CD14-positive monocyte (primary cell): ENCODE results near the gene FKBP15. TPM values are rescaled to one million over a fixed set of nuclear protein-coding genes. Genes with fewer than 3 reads are reported as not detected.

Experiments used
- DNase-seq, 3 donors: peaks; one replicate each; pipeline ENCODE4 v3.0.0-alpha.2; 2011 to 2022
- H2AFZ ChIP-seq: 2 replicates; pipeline ENCODE4 v1.6.0; 2012; ENCODE audit warnings: mild to moderate bottlenecking, low read depth, low read length, inconsistent platforms; ENCODE audit not compliant: insufficient read depth, poor library complexity, severe bottlenecking
- H3K27ac ChIP-seq, 2 donors: 1 replicate in 1 of 2; 2 replicates in 1 of 2; pipeline ENCODE4 v1.5.1; 2012 to 2013; ENCODE audit warnings: low read length in 2 of 2, control low read depth in 1 of 2, inconsistent platforms in 1 of 2, low read depth in 1 of 2, mild to moderate bottlenecking in 1 of 2
- H3K27me3 ChIP-seq, 2 donors: one replicate each; pipeline versions ENCODE4 v1.6.0 to v1.6.1; 2011 to 2013; ENCODE audit warnings: low read length in 2 of 2; ENCODE audit not compliant: control insufficient read depth in 2 of 2, insufficient read depth in 2 of 2
- H3K36me3 ChIP-seq, 2 donors: replicated peaks in 1 of 2; 1 replicate in 1 of 2; 2 replicates in 1 of 2; pipeline versions ENCODE4 v1.5.1 to v1.6.1; 2012 to 2013; ENCODE audit warnings: low read length in 2 of 2, control low read depth in 1 of 2, inconsistent platforms in 1 of 2, mild to moderate bottlenecking in 1 of 2; ENCODE audit not compliant: insufficient read depth in 2 of 2, control insufficient read depth in 1 of 2
- H3K4me1 ChIP-seq, 2 donors: 1 replicate in 1 of 2; 2 replicates in 1 of 2; pipeline versions ENCODE4 v1.5.1 to v1.6.1; 2012 to 2013; ENCODE audit warnings: low read length in 2 of 2, control low read depth in 1 of 2, inconsistent platforms in 1 of 2, mild to moderate bottlenecking in 1 of 2, moderate library complexity in 1 of 2; ENCODE audit not compliant: insufficient read depth in 2 of 2, control insufficient read depth in 1 of 2
- H3K4me2 ChIP-seq: replicated peaks from 2 replicates; pipeline ENCODE3; 2012; ENCODE audit warnings: low read length, moderate library complexity, mild to moderate bottlenecking; ENCODE audit not compliant: poor library complexity, severe bottlenecking; ENCODE audit errors: extremely low read depth
- H3K4me3 ChIP-seq, 3 experiments: fragments of 200-600 bp in 1 of 3; sonication (generic) in 1 of 3; replicated peaks in 1 of 3; 1 replicate in 2 of 3; 2 replicates in 1 of 3; pipeline ENCODE4 v1.5.1; 2011 to 2013; ENCODE audit warnings: low read length in 3 of 3, mild to moderate bottlenecking in 3 of 3, control low read depth in 2 of 3, low read depth in 2 of 3, inconsistent platforms in 1 of 3, moderate library complexity in 1 of 3
- H3K79me2 ChIP-seq: 2 replicates; pipeline ENCODE4 v1.6.0; 2012; ENCODE audit warnings: mild to moderate bottlenecking, control low read depth, inconsistent platforms, low read length, moderate library complexity; ENCODE audit not compliant: insufficient read depth
- H3K9ac ChIP-seq: 2 replicates; pipeline ENCODE4 v1.6.0; 2017; ENCODE audit warnings: low read length, mild to moderate bottlenecking; ENCODE audit not compliant: insufficient read depth, poor library complexity, severe bottlenecking
- H3K9me3 ChIP-seq, 2 donors: replicated peaks in 1 of 2; 1 replicate in 1 of 2; 2 replicates in 1 of 2; pipeline versions ENCODE4 v1.5.1 to v1.6.1; 2012 to 2013; ENCODE audit warnings: low read length in 2 of 2, control low read depth in 1 of 2; ENCODE audit not compliant: control insufficient read depth in 1 of 2, insufficient read depth in 1 of 2
- H4K20me1 ChIP-seq: 2 replicates; pipeline ENCODE4 v1.6.0; 2012; ENCODE audit warnings: mild to moderate bottlenecking, low read length, control low read depth, moderate library complexity; ENCODE audit not compliant: insufficient read depth
- H3K27ac Mint-ChIP-seq, 7 donors: one replicate each; pipeline ENCODE4 v1.8.0; 2020; ENCODE audit warnings: mild to moderate bottlenecking in 7 of 7, mixed read lengths in 7 of 7, moderate library complexity in 6 of 7, inconsistent platforms in 2 of 7
- H3K27me3 Mint-ChIP-seq, 3 donors: one replicate each; pipeline ENCODE4 v1.8.0; 2021 to 2022; ENCODE audit warnings: low read depth in 3 of 3, mild to moderate bottlenecking in 3 of 3, mixed read lengths in 3 of 3, moderate library complexity in 3 of 3, inconsistent platforms in 1 of 3
- H3K36me3 Mint-ChIP-seq, 2 donors: one replicate each; pipeline ENCODE4 v1.8.0; 2020; ENCODE audit warnings: mixed read lengths in 2 of 2, inconsistent platforms in 1 of 2, mild to moderate bottlenecking in 1 of 2
- H3K4me1 Mint-ChIP-seq: one replicate; pipeline ENCODE4 v1.8.0; 2020; ENCODE audit warnings: mild to moderate bottlenecking, mixed read lengths
- H3K4me3 Mint-ChIP-seq, 2 donors: one replicate each; pipeline ENCODE4 v1.8.0; 2020; ENCODE audit warnings: mild to moderate bottlenecking in 2 of 2, mixed read lengths in 2 of 2, moderate library complexity in 1 of 2
- H3K9me3 Mint-ChIP-seq, 7 donors: one replicate each; pipeline ENCODE4 v1.8.0; 2020 to 2022; ENCODE audit warnings: mixed read lengths in 7 of 7, mild to moderate bottlenecking in 6 of 7, moderate library complexity in 6 of 7, inconsistent platforms in 2 of 7
- CTCF ChIP-seq: fragments of 200-600 bp; IDR thresholded peaks from one replicate; pipeline ENCODE4 v1.8.0; 2022; ENCODE audit warnings: antibody characterized with exemption, mild to moderate bottlenecking
- WGBS: methylation state at CpG from one replicate; pipeline ENCODE4 v1.1.5; 2013; ENCODE audit warnings: missing lambda C conversion rate; ENCODE audit not compliant: insufficient coverage; 5-methylcytosine and 5-hydroxymethylcytosine counted together
- intact Hi-C, 2 donors: fragments of 100-400 bp; cut with micrococcal nuclease; formaldehyde crosslinking; loops; one replicate each; pipeline versions ENCODE4 v1.15.0 to v1.15.1; 2023
- polyA plus RNA-seq, 3 donors: library from polyadenylated mRNA; depleted of rRNA in 1 of 3; unstranded in 2 of 3; stranded (reverse) in 1 of 3; fragments of 300-500 nt in 2 of 3; fragments of >200 nt in 1 of 3; fragmentation: Illumina TruSeq in 2 of 3; gene quantifications; 1 replicate in 2 of 3; 2 replicates in 1 of 3; pipeline ENCODE4 v1.2.3, GENCODE V29; 2012 to 2021

The FKBP15 gene
- polyA plus RNA-seq, 3 donors, result 32.3 to 120 (median 55.7) TPM

GRCh38 chr9:113155911-113156588, 65.0 kb downstream of the FKBP15 start:
- H3K27ac Mint-ChIP-seq, result peak overlapping the region; percentile 96 to 100 (median 99)

GRCh38 chr9:113154946-113155345, 66.1 kb downstream of the FKBP15 start:
- peak overlapping the region; percentile 96 to 100 (median 99) for H3K27ac Mint-ChIP-seq
- peaks cover 53 to 81% of the 10 kb centered on the region in 2 donors for H3K36me3 Mint-ChIP-seq
- Histone ChIP-seq H3K27ac (peak overlapping the region; percentile 92 to 98), H3K4me1 (peaks cover 61 to 67% of the 10 kb centered on the region in 2 donors), H3K9ac (peak overlapping the region; percentile 100), H4K20me1 (peaks cover 76% of the 10 kb centered on the region), H3K36me3 (peaks cover 35 to 54% of the 10 kb centered on the region in 2 donors), H3K9me3 (no peaks in the 10 kb centered on the region), H3K4me3 (peak overlapping the region; percentile 28 to 93 (median 33)), H2AFZ (no peak overlapping the region), H3K4me2 (peak overlapping the region; percentile 83), H3K79me2 (peaks cover 88% of the 10 kb centered on the region), H3K27me3 (no peaks in the 10 kb centered on the region)
- intact Hi-C loops, result loop anchor here (5.0 kb wide), 1 partner anchor 32 kb away; no protein-coding TSS in a partner anchor
- DNase-seq, result peak; percentile 48 to 71 (median 66)
- peaks cover 62% of the 10 kb centered on the region for H3K4me1 Mint-ChIP-seq
- H3K9me3 Mint-ChIP-seq, result no peaks in the 10 kb centered on the region
- no peak for TF ChIP-seq CTCF
- peaks cover 0 to 2% (median 0%) of the 10 kb centered on the region in 3 donors for H3K27me3 Mint-ChIP-seq
- WGBS, result no CpG with 5 or more reads among the region's 2 CpGs
- H3K4me3 Mint-ChIP-seq, result peak overlapping the region; percentile 94 to 96

More at GRCh38 chr9:113155911-113156588, 65.0 kb downstream of the FKBP15 start:
- peak overlapping the region in 1 of 3 experiments; percentile 93 for H3K4me3 ChIP-seq
- H3K9ac ChIP-seq, result no peak overlapping the region
- no peak overlapping the region for H2AFZ ChIP-seq
- H3K4me1 Mint-ChIP-seq, result peaks cover 59% of the 10 kb centered on the region
- intact Hi-C loops, result no loop called here
- no peak for TF ChIP-seq CTCF
- H3K27ac ChIP-seq, result peak overlapping the region; percentile 92 to 98
- H3K4me3 Mint-ChIP-seq, result peak overlapping the region; percentile 70 to 96
- no peaks in the 10 kb centered on the region for H3K27me3 ChIP-seq
- H3K4me1 ChIP-seq, result peaks cover 53 to 60% of the 10 kb centered on the region in 2 donors
- peaks cover 46 to 65% of the 10 kb centered on the region in 2 donors for H3K36me3 ChIP-seq
- peak overlapping the region; percentile 83 for H3K4me2 ChIP-seq
- H3K27me3 Mint-ChIP-seq, result no peaks in the 10 kb centered on the region
- H3K9me3 ChIP-seq, result no peaks in the 10 kb centered on the region
- 0% methylated on average over 1 of the region's 7 CpGs for WGBS
- peaks cover 59 to 88% of the 10 kb centered on the region in 2 donors for H3K36me3 Mint-ChIP-seq
- H3K9me3 Mint-ChIP-seq, result no peaks in the 10 kb centered on the region
- DNase-seq, result peak in 2 of 3 donors; percentile 36 to 46
- H4K20me1 ChIP-seq, result peaks cover 87% of the 10 kb centered on the region
- peaks cover 96% of the 10 kb centered on the region for H3K79me2 ChIP-seq
